ENCODE measurements around the gene PDGFD.

Gene PDGFD

DNA sequence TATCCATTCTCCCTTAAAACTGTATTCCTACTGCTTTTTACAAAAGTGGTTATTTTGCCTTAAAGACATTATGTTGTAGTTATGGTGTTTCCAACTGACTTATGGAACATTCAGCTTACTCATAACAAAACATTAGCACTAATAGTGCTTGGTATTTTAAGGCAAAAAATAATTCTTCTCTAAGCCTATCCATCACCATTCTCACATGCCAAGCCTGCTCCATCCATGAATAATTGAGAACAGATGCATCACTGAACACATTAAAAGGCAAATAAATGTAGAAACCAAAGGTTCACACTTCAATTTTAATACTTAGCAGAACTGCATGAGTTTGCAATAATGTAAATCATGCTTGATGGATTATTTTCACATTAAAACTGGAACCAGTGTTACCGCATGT lies 169.9 kb downstream of the PDGFD start:
- no peak for DNase-seq

DNA sequence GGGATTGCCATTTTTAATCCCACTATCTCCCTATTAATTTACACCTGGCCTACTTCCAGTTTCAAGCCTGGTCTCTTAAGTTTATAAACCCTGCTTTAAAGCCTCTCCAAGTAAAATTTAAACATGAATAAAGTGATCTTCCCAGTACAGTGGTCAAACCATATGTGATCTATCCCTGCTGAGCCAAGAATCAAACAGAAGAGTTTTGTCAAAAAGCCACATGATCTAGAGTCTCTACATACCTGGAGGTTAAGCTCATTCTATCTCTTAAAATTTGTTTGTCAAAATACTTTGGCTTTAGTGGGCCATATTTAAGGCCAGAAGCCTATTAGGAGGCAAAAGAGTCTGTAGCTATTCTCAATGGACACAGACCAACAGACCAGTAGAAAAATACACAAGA lies 170.4 kb downstream of the PDGFD start:
- no peak for DNase-seq

DNA sequence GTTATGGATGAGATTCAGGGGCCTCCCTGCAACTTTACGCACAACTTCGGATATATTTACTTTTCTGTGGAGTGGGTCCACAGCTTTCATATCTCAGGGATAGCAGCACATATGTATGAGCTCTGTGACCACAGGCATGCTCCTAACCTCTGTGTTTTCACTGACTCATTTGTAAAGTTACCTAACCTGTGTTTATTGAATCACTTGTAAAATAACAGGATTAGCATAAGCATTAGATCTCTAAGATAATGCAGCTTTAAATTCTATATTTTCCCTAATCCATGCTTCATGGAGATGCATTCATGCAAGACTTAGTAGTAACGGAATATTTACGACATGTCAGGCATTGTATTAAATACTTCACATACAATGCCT lies 175.4 kb downstream of the PDGFD start:
- DNase-seq = no peak

DNA sequence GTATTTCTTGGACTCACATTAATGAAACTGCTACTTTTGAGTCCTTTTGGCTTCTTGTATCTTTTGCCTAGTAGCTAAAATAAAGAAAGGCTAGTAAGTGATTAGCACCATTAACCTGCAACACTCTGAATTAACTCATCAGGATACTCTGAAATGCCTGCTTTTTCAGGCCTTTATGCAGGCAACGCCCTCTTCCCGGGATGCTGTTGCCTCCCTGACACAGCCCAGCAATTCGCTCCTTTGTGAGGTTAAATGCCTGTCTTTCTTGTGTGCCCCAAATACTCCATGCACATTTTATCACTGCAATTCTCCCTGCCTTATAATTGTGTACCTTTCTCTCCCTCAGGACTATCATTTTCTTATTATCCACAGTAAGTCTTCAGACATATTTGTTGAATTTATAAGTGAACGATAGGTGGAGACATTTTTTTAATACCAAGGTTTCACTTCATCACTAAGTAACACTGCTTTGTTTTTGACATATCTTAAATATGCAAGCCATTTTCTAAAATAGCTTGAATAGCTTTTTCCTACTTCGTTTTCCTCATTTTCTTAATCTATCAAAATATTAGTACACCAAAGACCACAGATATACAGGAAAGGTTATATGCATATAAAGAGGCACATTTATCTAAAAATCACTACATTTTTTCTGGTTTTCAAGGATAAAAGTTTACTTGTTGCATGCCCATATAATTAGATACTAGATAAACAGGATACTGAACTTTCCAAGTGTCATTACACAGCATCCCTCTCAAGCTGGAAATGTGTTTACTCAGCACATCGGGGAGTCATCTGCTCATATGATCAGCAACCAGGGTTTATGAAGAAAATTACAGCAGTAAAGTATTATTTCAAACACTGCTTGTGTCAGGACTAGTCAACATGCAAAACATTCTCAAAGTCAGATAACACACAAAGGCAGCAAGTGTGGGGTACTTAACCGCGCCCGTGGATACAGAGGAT lies 176.0 kb downstream of the PDGFD start:
- DNase-seq = no peak

DNA sequence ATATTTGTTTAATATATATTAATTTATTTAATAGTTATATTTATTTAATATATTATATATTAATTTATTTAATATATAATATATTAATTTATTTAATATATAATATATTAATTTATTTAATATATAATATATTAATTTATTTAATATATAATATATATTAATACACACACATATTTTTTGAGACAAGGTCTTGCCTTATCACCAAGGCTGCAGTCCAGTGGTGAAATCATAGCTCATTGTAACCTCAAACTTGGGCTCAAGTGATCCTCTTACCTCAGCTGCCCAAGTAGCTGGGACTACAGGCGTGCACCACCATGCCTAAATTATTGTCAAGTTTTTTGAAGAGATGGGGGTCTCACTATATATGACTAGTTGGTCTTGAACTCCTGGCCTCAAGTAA lies 178.9 kb downstream of the PDGFD start:
- no peak for DNase-seq

DNA sequence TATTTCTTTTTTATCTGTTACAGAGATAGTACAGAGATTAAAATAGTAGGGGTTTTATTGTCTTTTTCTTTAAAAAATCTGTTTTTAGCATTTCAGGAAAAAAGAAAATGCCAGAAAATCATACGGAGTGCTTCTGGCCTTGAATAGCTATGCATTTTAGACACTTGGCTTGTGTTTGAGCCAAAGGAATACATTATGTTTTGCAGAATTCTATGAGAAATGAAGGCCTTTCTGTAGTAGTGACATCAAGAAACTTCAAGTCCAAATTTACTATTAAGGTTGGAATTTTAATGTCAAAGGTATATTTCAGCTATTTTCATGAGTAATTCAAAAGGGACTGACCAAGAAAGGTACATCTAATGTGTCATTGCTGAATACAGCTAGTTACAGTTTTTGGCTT lies 183.8 kb downstream of the PDGFD start:
- DNase-seq = no peak

GRCh38 chr11:103978616-103979595 lies 185.0 kb downstream of the PDGFD start:
- no peak for DNase-seq

- DNase-seq = no peak
Measured at GRCh38 chr11:103972013-103972412, 191.9 kb downstream of the PDGFD start.

DNA sequence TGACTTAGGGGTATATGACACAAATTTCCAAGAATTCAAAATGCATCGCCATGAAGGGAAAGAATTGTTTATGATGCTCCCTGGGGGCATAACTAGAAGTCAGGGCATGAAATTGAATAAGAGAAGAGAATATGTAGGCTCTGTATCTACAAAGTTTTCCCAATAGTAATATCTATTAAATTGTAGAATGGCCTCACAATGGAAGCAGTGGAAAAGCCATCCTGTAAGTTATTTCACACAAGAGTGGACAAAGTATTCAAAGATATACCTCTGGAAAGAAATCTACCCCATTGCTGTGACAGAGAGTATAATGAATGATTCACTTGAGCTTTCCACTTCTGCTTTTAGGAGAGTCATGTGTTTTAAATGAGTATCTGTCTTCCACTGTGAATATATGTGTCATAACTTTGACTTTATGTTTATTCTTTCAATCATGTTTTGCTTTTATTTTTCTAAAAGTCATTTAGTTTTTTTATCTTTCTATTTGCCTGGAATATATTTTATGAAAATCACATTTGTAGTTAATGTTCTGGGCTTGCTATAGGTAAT lies 193.2 kb downstream of the PDGFD start:
- DNase-seq = no peak

DNA sequence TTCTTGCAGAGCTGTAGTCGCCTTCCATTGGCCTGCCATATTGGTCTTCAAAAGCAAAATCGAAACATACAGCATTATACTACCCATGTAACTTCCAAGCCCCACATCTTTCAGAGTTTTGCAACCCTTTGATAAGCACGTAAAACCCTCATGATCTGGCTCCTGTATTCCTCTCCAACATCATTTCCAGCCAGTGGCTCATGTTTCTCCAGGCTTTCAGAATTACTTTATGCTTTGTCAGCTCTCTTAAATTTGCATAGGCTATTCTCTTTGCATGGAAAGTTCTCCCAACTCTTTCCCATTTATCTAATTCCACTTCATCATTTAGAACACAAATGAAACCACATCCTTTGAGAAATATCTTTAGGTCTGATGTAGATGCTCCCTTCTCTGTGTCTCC lies 195.3 kb downstream of the PDGFD start:
- DNase-seq = no peak

GRCh38 chr11:103967985-103968384 lies 196.0 kb downstream of the PDGFD start:
- no peak for DNase-seq

DNA sequence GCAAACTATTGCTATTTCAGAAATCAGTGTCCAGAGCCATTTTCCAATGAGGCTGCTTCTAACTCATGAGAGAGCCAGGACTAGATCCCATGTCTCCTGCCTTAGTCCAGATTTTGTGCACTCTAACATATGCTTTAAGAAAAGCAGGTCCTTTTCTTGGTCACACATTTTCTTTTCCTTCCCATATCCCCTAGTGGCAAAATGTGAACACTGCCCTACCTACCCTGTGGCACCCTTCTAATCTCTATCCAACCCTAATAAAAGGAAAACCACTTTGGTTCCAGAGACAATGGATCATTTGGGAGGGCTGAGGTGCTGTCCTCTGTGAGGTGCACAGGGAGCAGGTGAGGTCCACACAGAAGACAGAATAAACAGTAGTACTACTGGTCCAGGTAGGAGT lies 199.6 kb downstream of the PDGFD start:
- DNase-seq = no peak

DNA sequence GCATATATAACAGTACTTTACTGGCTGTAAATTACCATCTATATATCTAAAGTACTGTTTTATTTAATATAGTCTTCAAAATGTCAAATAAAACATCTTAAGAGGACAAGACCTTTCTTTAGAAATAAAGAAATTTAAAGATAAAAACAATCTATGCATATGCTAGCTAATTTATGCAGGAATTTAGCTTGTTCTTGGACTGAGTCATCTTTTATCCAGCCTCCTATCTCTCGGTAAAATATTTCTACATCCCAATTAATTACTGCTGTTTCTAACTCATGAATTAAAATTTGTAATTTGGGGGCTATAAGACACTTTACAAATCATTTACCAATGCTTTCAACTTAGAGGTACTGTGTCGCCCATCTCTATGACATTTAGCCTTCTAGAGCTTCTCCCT lies 200.3 kb downstream of the PDGFD start:
- DNase-seq = no peak

DNA sequence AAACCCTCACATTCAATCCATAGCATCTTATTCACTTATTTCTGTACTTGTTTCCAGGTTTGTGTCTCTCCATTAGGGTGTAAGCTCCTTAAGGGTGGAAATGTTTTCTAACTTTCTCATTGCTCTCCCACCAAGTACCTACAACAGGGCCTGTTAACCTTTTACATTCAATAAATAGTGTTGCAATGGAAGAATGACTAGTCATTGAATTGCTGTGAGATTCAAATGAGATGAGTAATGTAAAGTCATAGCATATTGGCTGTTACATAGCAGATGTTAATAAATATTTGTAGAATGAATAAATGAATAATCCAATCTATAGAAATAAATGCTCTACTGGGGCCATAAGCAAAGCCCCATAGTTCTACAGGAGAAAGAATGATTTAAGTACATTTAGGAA lies 202.9 kb downstream of the PDGFD start:
- no peak for DNase-seq

DNA sequence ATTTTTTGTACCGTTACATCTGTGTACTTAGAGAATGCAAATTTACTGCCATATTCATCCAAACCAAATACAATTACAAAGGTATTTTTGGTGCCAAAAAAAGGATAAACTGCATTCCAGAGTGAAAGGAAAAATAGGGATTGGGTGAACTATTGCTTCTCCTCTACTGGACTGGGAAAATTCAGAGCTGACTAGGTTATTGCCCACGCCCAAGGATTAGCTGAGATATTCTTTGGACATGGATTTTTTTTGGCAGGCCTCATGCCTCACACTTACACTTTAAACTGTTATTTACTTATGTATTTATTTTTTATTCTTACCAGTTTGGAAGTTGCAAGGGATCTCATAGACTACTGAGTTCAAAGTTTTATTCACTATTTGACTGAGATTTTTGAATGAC lies 203.8 kb downstream of the PDGFD start:
- no peak for DNase-seq

DNA sequence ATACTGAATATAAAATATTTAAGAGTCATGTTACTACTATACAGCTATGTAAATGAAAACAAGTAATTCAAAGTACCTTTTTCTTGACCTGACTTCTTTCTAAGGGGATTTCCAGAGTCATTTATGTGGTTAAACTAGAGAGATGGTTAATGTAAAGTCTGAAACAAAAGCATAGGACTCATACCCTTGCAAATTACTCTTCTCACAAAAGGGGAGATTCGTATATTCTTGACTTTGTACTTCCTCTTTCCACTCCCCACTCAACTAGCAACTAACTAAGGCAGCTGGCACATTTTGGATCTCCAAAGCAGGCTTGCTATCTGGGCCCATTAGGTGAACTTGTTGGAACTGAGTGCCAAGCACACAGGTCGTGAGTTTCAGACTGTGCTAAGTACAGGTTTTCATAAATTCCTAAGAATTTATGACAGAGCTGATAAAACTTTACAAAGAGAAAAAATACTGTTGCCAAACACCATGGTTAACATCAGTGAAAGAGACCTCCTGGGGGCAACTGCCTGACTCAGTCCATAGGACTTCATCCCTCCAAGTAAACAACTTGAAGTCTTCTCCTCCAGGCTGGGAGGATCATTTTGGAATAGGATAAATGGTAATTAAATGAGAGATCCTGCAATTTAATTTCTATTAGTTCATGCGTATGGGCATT lies 204.5 kb downstream of the PDGFD start:
- no peak for DNase-seq

DNA sequence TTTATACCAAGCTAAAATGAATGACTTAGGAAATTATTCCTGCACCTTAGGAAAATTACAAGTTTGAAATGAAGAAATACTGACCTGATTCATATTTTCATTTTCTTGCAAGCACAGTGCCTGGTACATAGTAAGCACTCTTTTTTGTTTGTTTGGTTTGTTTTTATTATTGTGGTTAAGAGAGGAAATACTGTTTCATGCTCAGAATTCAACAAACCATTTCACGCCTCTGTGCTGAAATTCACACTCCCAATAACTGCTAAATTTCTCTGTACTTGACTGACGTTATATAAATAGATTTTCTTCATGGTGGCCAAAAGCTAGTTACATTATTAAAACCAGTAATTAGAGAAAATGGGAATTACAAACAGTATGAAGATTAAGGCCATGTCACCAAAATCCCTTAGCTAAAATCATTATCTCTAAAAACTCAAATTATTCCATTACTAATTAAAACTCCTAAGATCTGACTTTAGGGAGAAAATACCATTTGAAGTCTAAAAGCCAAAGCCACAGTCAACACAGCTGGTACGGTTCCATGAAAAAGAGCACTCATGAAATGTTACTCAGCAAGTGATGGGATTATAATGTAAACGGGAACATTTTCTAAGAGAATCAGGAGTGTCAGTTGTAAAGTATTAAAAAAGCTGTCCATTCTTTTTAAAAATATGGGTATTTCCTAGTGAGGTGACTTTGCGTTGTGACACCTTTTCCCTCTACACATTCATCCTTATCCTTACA lies 205.3 kb downstream of the PDGFD start:
- no peak for DNase-seq

DNA sequence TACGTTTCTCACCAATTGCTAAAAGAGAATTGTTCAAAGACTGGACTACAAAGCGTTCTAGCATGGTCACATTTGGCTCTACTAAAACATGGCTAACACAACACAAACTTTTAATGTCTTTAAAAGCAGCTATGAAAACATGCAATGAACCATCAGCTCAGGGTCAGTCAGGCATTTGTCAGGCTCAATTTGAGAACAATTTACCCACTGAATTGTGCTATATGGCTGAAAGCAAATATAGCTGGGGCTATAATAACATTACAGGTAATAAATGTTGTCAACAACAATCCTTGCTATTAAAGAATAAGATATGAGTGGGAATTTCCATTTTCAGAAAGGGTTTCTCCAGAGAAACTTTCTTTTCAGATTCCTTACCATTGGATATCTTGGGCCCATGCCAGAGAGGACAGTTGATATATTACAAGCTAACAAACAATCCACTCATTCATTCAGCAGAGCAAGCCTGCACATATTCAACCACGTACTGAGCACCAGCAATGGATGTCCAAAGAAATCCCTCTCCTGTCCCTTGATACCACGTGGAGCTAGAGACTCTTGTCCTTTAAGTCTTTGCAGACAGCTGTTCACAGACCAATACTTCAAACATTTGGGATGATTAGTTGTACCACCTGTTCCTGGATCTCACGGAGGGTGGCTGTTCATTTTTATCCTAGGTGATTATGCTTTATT lies 210.0 kb downstream of the PDGFD start:
- no peak for DNase-seq

GRCh38 chr11:103949781-103950180 lies 214.2 kb downstream of the PDGFD start:
- DNase-seq = no peak

DNA sequence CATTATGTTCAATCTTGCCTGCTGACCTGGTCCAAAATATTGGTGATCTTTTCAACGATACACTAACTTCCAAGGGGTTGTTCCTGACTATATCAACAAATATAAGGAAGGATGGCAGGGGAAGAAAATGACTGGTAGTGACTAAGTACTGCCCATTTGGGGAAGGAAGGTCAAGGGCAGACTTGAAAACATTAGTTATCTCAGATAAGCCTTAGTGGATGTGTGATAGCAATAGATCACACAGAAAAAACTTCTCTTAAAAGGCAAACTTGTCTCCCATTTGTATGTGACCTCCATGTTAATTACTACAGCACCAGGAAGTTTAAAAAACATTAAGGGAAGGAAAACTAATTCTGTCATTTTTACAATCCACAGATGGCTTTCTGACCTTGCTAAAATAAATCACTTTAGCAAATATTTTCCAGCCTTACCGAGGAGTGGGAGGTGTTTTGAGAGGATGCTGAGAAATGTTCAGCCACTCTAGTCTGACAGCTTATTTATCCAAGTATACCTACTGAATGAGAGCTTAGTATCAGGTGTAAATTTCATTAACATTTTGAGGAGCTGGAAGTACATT lies 215.7 kb downstream of the PDGFD start:
- no peak for DNase-seq

DNA sequence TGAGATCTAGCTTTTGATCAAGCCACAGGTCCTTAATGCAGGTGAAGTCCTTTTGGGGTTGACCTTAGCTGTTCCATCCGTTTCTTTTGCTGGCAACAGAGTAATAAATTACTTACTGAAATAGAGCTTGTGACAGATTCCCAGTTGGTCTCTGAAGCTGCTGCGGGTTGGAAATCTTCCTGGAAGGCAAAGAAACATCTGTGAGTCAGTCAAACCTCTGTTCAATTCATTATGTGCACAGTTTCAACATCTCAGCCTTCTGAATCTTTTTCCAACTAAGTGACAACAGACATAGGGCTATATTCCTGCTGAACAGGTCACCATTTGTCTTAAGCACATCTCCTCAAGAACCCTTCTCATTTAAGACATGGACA lies 216.4 kb downstream of the PDGFD start:
- no peak for DNase-seq

All from SIG-M5 (cell line).